Measurements from ENCODE around the gene DDX19B.
A peak's percentile ranks its signal among the peaks of the same experiment; 100 is the strongest.

The DDX19B gene

GRCh38 chr16:70341600-70341999, 42.6 kb downstream of the DDX19B start:
- Mint-ChIP-seq H3K27me3 (ENCODE audit: low read depth, poor library complexity) (peaks cover 5% of the 10 kb centered on the region), H3K4me1 (peaks cover 6% of the 10 kb centered on the region), H3K9me3 (peaks cover 3% of the 10 kb centered on the region), H3K4me3 (no peak overlapping the region), H3K27ac (peak overlapping the region; percentile 40), H3K36me3 (ENCODE audit: low read depth) (peaks cover 6% of the 10 kb centered on the region)
- TF ChIP-seq CTCF (IDR thresholded peaks at IDR 0.05), result no peak
- DNase-seq, result no peak

- H3K27ac Mint-ChIP-seq, result peak overlapping the region; percentile 40
These were observed 43.0 kb downstream of the DDX19B start for GRCh38 chr16:70342016-70342415.

GRCh38 chr16:70345840-70346239, 46.9 kb downstream of the DDX19B start:
- peak overlapping the region; percentile 83 for H3K27ac Mint-ChIP-seq
- no peak for TF ChIP-seq CTCF (IDR thresholded peaks at IDR 0.05)
- no peak for DNase-seq

More at GRCh38 chr16:70342016-70342415, 43.0 kb downstream of the DDX19B start:
- no peak for DNase-seq
- Mint-ChIP-seq H3K9me3 (peaks cover 3% of the 10 kb centered on the region), H3K4me1 (peaks cover 7% of the 10 kb centered on the region), H3K27me3 (ENCODE audit: low read depth, poor library complexity) (peaks cover 7% of the 10 kb centered on the region), H3K4me3 (no peak overlapping the region), H3K36me3 (ENCODE audit: low read depth) (peaks cover 5% of the 10 kb centered on the region)
- no peak for TF ChIP-seq CTCF (IDR thresholded peaks at IDR 0.05)

GRCh38 chr16:70348991-70349390, 50.0 kb downstream of the DDX19B start:
- Mint-ChIP-seq H3K36me3 (ENCODE audit: low read depth) (peaks cover 20% of the 10 kb centered on the region), H3K4me1 (peaks cover 18% of the 10 kb centered on the region), H3K27ac (no peak overlapping the region), H3K9me3 (peaks cover 3% of the 10 kb centered on the region), H3K27me3 (ENCODE audit: low read depth, poor library complexity) (peaks cover 3% of the 10 kb centered on the region), H3K4me3 (no peak overlapping the region)
- TF ChIP-seq CTCF (IDR thresholded peaks at IDR 0.05), result no peak
- DNase-seq, result no peak

More at GRCh38 chr16:70345840-70346239, 46.9 kb downstream of the DDX19B start:
- peaks cover 7% of the 10 kb centered on the region for H3K27me3 Mint-ChIP-seq (ENCODE audit: low read depth, poor library complexity)
- peaks cover 18% of the 10 kb centered on the region for H3K4me1 Mint-ChIP-seq
- H3K9me3 Mint-ChIP-seq, result peaks cover 3% of the 10 kb centered on the region
- H3K4me3 Mint-ChIP-seq, result peak overlapping the region; percentile 98
- peaks cover 9% of the 10 kb centered on the region for H3K36me3 Mint-ChIP-seq (ENCODE audit: low read depth)

GRCh38 chr16:70349783-70350182, 50.8 kb downstream of the DDX19B start:
- no peak overlapping the region for H3K4me3 Mint-ChIP-seq
- peaks cover 3% of the 10 kb centered on the region for H3K27me3 Mint-ChIP-seq (ENCODE audit: low read depth, poor library complexity)
- peaks cover 25% of the 10 kb centered on the region for H3K36me3 Mint-ChIP-seq (ENCODE audit: low read depth)
- H3K4me1 Mint-ChIP-seq, result peaks cover 18% of the 10 kb centered on the region
- DNase-seq, result no peak
- H3K9me3 Mint-ChIP-seq, result peaks cover 3% of the 10 kb centered on the region
- TF ChIP-seq CTCF (IDR thresholded peaks at IDR 0.05), result no peak
- no peak overlapping the region for H3K27ac Mint-ChIP-seq

- TF ChIP-seq CTCF (IDR thresholded peaks at IDR 0.05), result no peak
- Mint-ChIP-seq H3K9me3 (no peaks in the 10 kb centered on the region), H3K4me1 (no peaks in the 10 kb centered on the region), H3K27ac (peak overlapping the region; percentile 34), H3K4me3 (no peak overlapping the region), H3K27me3 (ENCODE audit: low read depth, poor library complexity) (no peaks in the 10 kb centered on the region), H3K36me3 (ENCODE audit: low read depth) (peaks cover 44% of the 10 kb centered on the region)
- no peak for DNase-seq
These were observed 60.6 kb downstream of the DDX19B start for GRCh38 chr16:70359552-70359951.

Data from nephron progenitor cell (in vitro differentiated cells).